Fibroblast of pulmonary artery (primary cell): ENCODE measurements around the gene EFHC1.
A peak's percentile ranks its signal among the peaks of the same experiment; 100 is the strongest.

ENCODE experiments used
- DNase-seq: peaks from one replicate; pipeline ENCODE4 v3.0.0-alpha.2; 2010; ENCODE audit warnings: low read depth
- H3K4me3 ChIP-seq: replicated peaks from 2 replicates; pipeline ENCODE4 v1.5.1; 2011; ENCODE audit warnings: low read depth, mild to moderate bottlenecking, control low read depth, low read length, moderate library complexity
- TF ChIP-seq, protein P1 (sequence below): IDR thresholded peaks from 2 replicates; pipeline ENCODE4 v1.5.1; 2011; ENCODE audit warnings: mild to moderate bottlenecking, control low read depth, low read length, inconsistent platforms; ENCODE audit errors: missing control alignments

EFHC1 gene

DNA sequence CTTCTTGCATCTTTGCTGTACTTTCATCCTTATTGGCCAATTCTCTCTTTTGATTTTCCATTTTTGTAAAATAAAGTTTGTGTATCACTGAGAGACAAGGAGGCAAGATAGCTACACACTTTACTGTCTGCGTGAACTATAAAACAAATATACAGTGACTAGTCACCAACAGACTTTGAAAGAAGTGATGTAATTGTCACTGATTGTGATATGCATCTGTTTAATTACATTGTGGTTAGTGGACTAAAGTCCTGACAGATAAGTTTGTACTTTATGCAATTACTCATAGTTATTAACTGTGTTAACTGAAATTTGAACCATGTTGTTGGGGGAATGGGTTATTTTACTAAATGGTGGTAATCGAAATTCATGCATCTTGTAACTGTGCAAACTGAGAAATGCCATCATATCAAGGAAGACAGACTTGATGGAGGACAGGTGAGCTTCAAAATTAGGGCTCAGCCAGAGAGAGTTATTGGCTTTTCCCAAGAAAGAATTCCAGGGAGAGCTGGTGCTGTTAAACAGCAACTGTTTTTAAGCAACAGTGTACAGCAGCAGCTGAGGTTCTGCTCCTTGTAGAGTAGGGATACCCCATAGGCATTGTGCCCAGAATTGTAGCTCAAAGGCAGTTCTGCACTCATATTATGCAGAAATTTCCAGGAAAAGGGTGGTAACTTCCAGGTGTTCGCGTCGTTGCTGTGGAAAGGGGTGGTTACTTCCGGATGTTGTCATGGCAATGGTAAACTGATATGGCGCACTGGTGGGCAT lies 62.9 kb downstream of the EFHC1 start:
- no peak overlapping the region for H3K4me3 ChIP-seq
- DNase-seq: no peak
- TF ChIP-seq, protein P1, sequence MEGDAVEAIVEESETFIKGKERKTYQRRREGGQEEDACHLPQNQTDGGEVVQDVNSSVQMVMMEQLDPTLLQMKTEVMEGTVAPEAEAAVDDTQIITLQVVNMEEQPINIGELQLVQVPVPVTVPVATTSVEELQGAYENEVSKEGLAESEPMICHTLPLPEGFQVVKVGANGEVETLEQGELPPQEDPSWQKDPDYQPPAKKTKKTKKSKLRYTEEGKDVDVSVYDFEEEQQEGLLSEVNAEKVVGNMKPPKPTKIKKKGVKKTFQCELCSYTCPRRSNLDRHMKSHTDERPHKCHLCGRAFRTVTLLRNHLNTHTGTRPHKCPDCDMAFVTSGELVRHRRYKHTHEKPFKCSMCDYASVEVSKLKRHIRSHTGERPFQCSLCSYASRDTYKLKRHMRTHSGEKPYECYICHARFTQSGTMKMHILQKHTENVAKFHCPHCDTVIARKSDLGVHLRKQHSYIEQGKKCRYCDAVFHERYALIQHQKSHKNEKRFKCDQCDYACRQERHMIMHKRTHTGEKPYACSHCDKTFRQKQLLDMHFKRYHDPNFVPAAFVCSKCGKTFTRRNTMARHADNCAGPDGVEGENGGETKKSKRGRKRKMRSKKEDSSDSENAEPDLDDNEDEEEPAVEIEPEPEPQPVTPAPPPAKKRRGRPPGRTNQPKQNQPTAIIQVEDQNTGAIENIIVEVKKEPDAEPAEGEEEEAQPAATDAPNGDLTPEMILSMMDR: no peak

DNA sequence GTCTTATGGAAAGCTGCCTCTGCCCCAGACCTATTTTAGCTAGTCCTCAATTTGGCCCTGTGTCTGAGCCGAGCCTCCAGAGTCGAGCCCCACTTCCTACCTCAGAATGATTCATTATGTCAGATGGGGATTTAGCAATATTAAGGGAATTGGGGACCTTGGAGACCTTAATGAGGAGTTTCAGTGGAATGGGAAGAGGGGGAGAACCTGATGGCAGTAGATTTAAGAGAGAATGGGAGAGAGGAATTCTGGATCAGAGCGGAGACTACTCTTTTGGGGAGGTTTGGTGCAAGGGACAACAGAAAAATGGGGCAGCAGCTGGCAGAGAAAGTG lies 63.5 kb downstream of the EFHC1 start:
- no peak overlapping the region for H3K4me3 ChIP-seq
- TF ChIP-seq, protein P1: no peak
- DNase-seq: no peak

DNA sequence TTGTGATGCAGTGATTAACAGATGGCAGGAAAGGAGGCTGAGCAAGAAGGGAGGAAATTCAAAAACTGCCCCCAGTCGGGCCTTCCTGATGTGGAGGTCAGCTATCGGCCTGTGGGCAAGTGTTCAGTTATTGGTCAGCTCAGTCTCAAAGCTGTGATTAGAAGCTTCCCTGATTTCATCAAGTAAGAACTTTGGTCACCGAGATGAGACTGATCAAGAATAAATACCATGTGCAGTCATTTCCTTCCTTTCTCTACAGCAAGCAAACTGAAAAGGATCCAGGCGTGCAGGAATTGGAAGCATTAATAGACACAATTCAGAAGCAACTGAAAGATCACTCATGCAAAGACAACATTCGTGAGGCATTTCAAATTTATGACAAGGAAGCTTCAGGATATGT lies 69.7 kb downstream of the EFHC1 start:
- DNase-seq: no peak
- H3K4me3 ChIP-seq: no peak overlapping the region
- TF ChIP-seq, protein P1: no peak

DNA sequence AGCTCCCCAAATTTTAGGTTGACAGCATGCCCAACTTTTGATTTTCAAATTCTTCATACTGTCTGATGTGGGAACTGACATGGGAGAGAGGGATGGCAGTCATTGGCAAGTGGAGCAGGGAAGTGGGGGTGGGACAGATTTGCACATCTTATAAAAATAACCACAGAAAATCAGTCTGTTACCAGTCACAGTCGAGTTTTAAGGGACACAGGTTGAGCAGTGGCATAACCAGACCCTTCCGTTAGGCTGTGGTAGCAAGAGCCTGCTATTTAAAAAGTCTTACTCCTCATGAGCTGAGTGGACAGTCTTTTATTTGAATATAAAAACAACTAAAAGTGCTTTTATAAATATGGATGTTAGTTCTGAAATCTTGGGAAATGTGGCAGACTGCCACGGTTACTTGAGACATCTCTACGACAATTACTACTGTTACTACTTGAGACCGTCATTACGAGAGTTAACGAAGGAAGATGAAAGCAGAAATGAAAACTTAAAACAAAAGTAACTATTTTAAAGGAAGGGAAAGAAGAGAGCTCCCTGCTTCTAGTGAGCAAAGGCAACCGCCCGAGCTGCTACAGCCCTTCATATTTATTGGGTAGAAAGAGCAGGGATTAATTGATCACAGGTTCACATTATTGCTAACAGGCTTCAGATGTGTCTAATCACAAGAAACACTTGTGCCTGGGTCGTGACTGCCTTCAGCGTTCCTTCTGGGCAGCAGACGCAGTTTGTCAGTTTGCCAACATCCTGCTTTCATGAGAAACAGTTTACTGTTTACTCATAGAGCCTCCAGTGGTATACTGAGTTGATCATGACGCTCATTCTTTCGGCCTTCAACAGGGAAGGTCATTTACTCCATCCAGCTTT lies 71.3 kb downstream of the EFHC1 start:
- TF ChIP-seq, protein P1: no peak
- DNase-seq: peak; percentile 50
- H3K4me3 ChIP-seq: no peak overlapping the region

DNA sequence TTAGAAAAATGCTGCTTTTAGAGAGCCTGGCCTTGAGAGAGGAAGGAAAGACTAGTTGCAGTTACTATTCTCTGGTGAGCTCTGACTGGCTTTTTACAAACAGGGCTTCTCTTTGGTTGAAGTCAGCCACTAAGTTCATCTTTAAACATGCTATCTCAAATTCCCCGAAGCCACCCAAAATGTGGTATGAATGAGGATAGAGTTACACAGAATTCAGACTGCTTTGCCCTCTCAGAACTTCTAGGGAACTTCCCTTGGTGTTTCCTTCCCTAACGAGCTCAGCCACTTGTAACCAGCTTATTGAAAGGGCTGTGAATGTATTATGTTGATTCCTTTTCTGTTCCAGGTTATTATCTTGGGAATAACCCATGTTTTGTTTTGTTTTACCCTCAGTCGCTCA lies 73.5 kb downstream of the EFHC1 start:
- TF ChIP-seq, protein P1: no peak
- DNase-seq: no peak
- H3K4me3 ChIP-seq: no peak overlapping the region

DNA sequence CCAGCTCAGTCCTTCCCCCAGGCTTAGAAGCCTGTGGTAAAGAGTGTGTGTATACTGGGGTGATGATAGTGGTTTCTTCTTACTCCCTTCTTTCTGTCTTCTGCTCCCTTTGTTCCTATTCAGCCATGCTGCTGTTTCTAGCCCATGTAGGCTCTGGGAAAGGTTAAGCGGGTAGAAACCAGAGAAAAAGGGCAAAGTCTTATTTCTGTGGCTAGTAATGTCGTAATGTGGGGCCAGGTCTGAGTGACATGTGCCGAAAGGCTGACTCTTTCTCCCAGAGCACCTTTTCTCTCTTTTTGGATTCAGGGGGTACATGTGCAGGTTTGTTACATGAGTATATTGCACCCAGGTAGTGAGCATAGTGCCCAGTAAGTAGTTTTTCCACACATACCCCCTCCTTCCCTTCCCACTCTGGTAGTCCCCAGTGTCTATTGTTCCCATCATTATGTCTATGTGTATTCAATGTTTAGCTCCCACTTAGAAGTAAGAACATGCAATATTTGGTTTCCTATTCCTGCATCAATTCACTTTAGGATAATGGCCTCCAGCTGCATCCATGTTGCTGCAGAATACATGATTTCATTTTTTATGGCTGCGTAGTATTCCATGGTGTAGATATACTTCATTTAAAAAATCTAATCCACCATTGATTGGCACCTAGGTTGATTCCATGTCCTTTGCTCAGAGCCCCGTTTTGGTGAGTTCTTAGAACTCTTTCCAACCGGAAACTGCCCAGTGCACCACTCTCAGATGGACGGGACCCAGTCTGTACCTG lies 74.3 kb downstream of the EFHC1 start:
- TF ChIP-seq, protein P1: no peak
- no peak for DNase-seq
- no peak overlapping the region for H3K4me3 ChIP-seq
